ENCODE results near the gene UBE2E2.

UBE2E2 gene

DNA sequence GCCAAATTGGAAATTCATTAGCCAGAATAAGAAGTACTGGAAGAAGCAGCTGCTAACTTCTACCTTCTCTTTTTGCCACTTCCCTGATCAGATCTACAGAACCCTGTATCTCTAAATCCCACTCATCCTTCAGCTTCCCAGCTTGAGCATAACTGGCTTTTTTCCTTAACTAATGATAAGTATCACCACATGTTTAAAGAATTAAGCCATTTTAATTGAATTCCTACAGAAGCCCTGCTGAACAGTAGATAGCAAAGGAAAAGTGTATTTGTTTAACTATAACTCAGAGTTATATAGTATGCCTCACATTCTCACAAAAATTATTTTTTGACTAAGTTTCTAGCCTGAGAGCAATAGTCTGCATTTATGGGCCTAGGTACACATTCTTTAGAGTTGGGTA is 262.4 kb downstream of the UBE2E2 start:
- H3K27ac Mint-ChIP-seq: no peak overlapping the region
- TF ChIP-seq, protein P1, sequence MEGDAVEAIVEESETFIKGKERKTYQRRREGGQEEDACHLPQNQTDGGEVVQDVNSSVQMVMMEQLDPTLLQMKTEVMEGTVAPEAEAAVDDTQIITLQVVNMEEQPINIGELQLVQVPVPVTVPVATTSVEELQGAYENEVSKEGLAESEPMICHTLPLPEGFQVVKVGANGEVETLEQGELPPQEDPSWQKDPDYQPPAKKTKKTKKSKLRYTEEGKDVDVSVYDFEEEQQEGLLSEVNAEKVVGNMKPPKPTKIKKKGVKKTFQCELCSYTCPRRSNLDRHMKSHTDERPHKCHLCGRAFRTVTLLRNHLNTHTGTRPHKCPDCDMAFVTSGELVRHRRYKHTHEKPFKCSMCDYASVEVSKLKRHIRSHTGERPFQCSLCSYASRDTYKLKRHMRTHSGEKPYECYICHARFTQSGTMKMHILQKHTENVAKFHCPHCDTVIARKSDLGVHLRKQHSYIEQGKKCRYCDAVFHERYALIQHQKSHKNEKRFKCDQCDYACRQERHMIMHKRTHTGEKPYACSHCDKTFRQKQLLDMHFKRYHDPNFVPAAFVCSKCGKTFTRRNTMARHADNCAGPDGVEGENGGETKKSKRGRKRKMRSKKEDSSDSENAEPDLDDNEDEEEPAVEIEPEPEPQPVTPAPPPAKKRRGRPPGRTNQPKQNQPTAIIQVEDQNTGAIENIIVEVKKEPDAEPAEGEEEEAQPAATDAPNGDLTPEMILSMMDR (IDR thresholded peaks at IDR 0.05; ENCODE audit: unreplicated experiment in 3 of 3): no peak
- no peaks in the 10 kb centered on the region for H3K36me3 Mint-ChIP-seq (ENCODE audit: low read depth)
- H3K4me1 Mint-ChIP-seq: peaks cover 4% of the 10 kb centered on the region
- no peaks in the 10 kb centered on the region for H3K9me3 Mint-ChIP-seq
- H3K27me3 Mint-ChIP-seq (ENCODE audit: low read depth): no peaks in the 10 kb centered on the region
- H3K4me3 Mint-ChIP-seq: no peak overlapping the region

DNA sequence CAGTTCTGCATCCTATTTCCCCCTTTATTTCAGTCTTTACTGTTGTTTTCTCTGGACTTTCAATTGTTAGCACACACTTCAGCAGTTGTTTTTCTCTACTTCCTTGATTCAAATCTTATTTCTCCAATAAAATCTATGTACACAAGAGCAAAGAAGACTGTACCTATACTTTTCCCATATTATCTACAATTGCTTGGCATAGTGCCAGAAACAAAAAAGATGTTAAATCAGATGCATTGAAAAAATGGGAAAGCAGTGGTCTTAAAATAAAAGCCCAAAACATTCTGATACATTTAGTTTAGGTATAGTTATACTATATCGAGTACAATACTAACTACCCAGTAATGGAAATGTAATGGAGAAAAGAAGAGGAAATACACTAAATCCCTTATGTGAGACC is 265.1 kb downstream of the UBE2E2 start:
- TF ChIP-seq, protein P1 (IDR thresholded peaks at IDR 0.05; ENCODE audit: unreplicated experiment in 3 of 3): no peak
- Mint-ChIP-seq H3K27me3 (ENCODE audit: low read depth) (no peaks in the 10 kb centered on the region), H3K36me3 (ENCODE audit: low read depth) (no peaks in the 10 kb centered on the region), H3K4me1 (peaks cover 4% of the 10 kb centered on the region), H3K27ac (no peak overlapping the region), H3K9me3 (no peaks in the 10 kb centered on the region), H3K4me3 (no peak overlapping the region)

DNA sequence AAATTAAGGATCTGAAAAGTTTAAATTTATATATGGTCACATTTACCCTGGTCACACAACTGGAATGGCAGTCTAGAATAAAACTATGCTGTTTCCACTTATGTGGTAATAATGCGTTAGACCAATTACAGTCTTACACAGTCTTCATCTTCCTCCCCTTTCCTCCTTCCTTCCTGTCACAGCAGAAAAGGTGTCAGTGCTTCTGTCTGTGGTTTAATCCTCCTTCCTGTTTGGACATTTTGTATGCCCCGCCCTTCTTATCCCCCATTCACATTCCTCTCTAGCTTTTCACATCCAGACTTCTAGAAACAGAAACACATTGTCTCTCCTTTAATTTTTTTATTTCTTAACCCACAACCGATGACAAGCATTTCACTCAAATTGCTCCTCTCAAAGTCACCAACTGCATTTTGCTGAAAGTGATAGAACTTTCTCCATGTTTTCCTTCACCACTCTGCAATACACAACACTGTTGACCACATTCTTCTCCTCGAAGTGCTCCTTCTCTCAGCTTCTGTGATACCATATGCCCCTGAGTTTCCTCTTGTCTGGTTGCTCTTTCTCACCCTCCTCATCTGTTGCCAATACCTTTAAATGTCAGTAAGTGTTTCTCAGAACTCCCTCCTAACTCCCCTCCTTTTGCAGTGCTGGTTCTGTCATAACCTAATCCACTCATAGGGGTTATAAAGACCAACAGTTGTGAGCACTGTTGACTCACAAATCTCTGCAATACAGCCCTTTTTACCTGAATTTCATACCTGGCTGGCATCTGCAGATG is 271.6 kb downstream of the UBE2E2 start:
- Mint-ChIP-seq H3K4me1 (no peaks in the 10 kb centered on the region), H3K4me3 (no peak overlapping the region), H3K9me3 (peaks cover 5% of the 10 kb centered on the region), H3K27me3 (ENCODE audit: low read depth) (no peaks in the 10 kb centered on the region), H3K36me3 (ENCODE audit: low read depth) (peaks cover 7% of the 10 kb centered on the region), H3K27ac (no peak overlapping the region)
- TF ChIP-seq, protein P1 (IDR thresholded peaks at IDR 0.05; ENCODE audit: unreplicated experiment in 3 of 3): no peak

DNA sequence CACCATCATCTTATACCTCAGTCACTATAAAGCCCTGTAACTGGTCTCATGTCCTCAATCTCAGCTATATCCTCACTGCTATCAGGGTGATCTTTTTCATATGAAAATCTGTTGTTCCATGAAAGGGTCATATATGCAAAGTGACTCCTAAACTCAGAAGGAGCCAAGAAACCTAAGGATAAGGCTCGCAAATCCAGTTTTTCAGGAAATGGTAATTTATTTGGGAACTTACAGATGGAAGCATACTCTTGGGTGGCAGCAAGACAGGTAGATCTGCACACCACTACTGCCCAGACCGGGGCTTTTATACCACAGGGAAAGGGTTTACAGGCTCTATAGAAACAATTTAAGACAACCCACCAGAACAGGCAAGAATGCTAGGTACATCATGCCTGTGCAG is 272.3 kb downstream of the UBE2E2 start:
- peaks cover 7% of the 10 kb centered on the region for H3K36me3 Mint-ChIP-seq (ENCODE audit: low read depth)
- TF ChIP-seq, protein P1 (IDR thresholded peaks at IDR 0.05; ENCODE audit: unreplicated experiment in 3 of 3): no peak
- no peak overlapping the region for H3K4me3 Mint-ChIP-seq
- no peak overlapping the region for H3K27ac Mint-ChIP-seq
- peaks cover 5% of the 10 kb centered on the region for H3K9me3 Mint-ChIP-seq
- H3K4me1 Mint-ChIP-seq: peaks cover 3% of the 10 kb centered on the region
- no peaks in the 10 kb centered on the region for H3K27me3 Mint-ChIP-seq (ENCODE audit: low read depth)

DNA sequence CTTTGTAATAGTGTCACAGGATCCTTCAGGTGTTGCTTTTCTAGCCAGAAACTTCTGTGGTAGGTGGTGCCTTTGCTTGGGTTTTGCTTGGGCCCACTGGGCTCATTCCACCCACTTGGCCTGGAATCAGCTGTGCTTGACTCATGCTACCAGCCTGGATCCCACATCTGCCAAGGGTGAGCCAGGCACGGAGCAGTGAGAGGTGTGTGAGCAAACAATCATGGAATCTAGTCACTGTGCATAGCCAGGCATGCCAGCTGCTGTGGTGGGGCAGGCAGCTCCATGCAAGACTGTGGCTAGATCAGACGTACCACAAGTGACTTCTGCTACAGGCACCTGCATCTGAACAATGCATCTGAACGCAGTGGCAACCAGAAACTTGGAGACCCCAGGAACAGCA is 275.9 kb downstream of the UBE2E2 start:
- H3K4me3 Mint-ChIP-seq: no peak overlapping the region
- H3K36me3 Mint-ChIP-seq (ENCODE audit: low read depth): peaks cover 7% of the 10 kb centered on the region
- H3K27me3 Mint-ChIP-seq (ENCODE audit: low read depth): no peaks in the 10 kb centered on the region
- H3K27ac Mint-ChIP-seq: no peak overlapping the region
- peaks cover 37% of the 10 kb centered on the region for H3K4me1 Mint-ChIP-seq
- peaks cover 5% of the 10 kb centered on the region for H3K9me3 Mint-ChIP-seq
- TF ChIP-seq, protein P1 (IDR thresholded peaks at IDR 0.05; ENCODE audit: unreplicated experiment in 3 of 3): no peak
